NCI-H748 treated with DMSO at 0.1 percent for 48 hours (cell line): ENCODE measurements around the gene ZCCHC14.
"Not testable (repeated sequence)": the region's sequence is repeated elsewhere in the genome, so short reads cannot be mapped to it uniquely, and the experiment has no call there.

Source experiments
- DNase-seq: peaks from one replicate; lab custom pipeline; 2025; lab: John Stamatoyannopoulos, UW

ZCCHC14 gene

GRCh38 chr16:87382023-87382785, 110.6 kb downstream of the ZCCHC14 start:
- no peak for DNase-seq

GRCh38 chr16:87380881-87381280, 111.9 kb downstream of the ZCCHC14 start:
- DNase-seq, result no peak

- DNase-seq, result no peak
These were observed 112.4 kb downstream of the ZCCHC14 start for GRCh38 chr16:87380403-87380802.

DNA sequence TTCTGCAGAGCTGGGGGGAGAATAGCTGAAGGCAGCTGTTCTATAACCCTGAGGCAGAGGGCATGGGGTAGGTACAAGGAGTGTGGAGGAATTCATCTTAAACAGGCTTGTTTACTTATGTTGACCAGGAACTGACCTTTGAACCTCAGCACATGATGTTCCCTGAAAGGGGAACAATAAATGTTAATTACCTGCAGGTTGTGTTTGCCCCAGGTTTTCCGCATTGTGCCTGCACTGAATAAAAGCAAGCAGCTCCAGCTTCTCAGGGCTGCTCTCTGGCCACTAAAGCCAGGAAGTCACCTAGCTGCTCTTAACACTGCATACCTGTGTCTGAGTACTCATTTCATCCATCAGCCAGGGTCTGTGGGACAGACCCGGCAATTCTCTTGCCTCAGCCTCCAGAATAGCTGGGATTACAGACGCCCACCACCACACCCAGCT, 113.5 kb downstream of the ZCCHC14 start:
- DNase-seq, result not testable (repeated sequence)

DNA sequence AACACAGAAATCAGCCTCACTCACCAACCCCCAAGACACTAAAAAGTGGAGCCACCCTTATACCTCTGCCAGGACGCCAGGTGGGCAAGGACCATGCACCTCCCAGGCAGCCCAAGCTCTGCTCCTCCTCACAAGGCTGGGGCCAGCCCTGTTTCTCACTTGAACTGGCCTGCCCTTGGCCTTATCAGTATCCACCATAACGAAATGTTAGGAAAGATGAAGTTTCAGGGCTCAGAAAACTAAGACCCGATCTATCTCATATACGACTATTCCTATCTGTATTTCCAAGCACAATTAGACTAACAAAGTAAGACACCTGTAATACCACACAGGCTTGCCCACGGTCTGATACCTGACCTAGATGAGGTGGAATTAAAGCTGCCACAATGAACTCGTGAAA, 116.2 kb downstream of the ZCCHC14 start:
- DNase-seq, result no peak

DNA sequence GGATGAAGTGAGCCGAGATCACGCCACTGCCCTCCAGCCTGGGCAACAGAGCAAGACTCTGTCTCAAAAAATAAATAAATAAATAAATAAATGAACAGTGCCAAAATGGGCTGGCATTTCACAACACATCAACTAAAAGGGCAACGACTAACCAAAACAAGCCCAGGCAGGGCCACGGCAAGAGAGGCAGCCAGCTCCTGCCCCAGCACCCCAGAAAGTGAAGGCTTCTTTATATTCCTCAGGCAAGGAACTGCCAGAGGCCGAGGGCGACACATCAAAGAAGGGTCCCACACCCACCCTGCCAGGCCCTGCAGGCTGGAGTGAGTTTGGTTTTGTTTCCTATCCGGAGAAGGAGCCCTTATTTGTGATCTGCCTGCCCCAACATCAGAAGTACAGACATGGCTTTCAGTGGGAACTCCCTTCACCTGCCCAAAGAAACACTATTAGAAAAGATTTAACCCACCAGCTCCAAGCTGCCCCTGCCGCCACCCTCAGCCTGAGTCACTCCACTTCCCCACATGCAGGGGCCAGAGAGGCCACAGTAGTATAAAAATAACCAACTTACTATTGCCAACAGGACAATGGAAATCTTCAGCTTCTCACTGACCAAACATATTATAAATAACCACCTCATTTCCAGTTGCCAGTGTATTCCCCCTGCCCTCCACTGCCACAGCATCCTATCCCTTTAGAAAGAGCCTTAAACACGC, 117.2 kb downstream of the ZCCHC14 start:
- DNase-seq, result no peak

GRCh38 chr16:87374313-87374712, 118.5 kb downstream of the ZCCHC14 start:
- no peak for DNase-seq

GRCh38 chr16:87372305-87372704, 120.5 kb downstream of the ZCCHC14 start:
- DNase-seq, result no peak

GRCh38 chr16:87371261-87371866, 121.5 kb downstream of the ZCCHC14 start:
- no peak for DNase-seq

DNA sequence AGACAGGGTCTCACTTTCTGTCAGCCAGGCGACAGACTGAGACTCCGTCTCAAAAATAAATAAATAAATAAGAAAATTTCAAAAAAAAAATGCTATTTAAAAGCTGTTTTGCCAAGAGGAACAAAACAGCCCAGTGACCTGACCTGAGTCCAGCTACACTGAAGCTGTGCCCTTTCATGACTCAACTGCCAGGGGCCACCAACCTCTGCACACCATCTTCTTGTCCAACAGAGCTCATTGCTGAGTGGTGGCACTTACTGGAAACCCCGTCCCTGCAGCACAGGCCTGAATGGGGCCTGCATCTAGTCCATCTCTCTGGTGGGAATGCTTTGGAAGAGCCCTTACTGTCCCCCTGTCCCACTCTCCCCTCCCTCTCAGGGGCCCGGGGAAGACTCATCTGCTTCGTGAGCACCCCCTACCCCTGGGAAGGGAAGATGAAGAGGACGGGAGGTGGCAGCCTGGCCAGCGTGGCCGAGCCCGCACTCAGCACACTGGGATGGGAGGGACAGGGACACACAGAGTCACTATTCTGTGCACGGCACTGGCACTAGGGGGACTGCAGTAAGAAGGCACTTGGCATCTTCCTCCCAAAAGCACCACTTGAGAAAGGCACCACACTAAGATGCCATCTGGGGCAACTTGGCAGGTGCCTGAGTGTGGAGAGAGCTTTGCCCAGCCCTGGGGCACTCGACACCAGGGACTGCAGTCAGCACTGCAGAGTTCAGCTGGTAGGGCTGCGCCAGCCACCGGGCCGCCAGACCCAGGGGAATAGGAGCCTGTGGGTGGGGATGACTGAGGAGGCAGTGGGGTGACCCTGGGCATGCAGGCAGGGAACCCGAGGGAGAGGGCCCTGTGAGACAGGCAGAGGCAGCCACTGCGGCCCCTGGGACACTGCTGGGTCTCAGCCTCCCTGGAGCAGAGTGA, 122.8 kb downstream of the ZCCHC14 start:
- DNase-seq, result no peak

DNA sequence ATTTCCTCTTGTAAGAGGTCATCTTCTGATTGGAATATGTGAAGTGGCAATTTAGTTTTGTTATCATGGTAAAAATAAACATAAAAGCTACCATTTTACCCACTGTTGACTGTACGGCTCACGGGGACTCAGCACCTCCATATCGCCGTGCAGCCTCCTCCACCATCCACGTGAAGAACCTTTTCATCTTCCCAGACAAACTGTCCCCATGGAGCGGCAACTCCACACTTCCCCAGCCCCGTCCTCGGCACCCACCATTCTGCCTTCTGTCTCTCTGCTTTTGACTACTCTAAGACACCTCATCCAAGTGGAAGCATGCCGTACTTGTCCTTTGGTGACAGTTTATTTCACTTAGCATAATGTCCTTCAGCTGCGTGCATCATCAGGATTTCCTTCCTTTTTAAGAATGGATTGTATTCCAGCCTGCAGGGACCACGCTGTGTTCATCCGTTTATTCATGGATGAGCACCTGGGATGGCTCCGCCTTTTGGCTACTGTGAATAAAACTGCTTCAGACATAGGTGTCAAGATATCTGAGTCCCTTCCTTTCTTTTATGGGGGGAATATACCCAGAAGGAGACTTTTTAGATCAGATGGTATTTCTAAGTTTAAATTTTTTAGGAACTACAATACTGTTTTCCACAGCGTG, 123.6 kb downstream of the ZCCHC14 start:
- no peak for DNase-seq

GRCh38 chr16:87368029-87368770, 124.6 kb downstream of the ZCCHC14 start:
- DNase-seq, result no peak

DNA sequence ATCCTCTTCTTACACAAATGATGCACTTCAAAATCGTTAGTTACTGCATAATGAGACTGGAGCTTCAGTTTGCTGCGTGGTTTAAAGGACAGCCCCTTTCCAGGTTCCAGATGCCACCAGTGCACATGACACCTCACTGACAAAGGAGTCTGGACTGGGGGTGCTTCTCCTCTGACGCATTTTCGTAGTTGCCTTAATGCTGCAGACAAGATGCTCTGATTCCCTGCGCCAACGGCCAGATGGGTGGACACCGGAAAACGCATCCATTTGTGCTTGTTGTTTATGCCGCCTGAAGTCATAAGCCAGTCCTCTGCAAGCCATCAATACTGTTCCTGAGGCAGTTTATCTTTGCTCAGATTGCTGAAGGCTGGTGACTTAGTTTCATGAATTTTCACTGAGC, 125.3 kb downstream of the ZCCHC14 start:
- DNase-seq, result no peak

- DNase-seq, result no peak
These were observed 125.9 kb downstream of the ZCCHC14 start for GRCh38 chr16:87366930-87367329.

DNA sequence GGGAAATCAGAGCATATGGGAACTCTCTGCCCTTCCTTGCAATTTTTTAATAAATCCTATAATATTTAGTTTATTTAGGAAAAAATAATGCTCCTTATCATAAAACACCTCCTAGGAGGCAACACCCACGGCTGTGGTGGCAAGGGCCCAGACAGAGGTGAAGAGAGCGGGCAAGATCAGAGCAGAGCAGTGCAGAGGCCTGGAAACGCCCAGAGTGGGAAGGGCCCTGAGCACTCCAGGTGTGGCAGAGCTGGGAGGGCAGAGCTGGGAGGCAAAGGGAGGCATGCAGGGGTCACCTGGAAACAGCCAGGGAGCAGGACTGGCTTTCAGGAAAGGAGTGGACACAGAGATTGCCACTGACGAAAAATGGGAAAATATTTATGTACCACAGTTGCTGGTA, 126.5 kb downstream of the ZCCHC14 start:
- no peak for DNase-seq

DNA sequence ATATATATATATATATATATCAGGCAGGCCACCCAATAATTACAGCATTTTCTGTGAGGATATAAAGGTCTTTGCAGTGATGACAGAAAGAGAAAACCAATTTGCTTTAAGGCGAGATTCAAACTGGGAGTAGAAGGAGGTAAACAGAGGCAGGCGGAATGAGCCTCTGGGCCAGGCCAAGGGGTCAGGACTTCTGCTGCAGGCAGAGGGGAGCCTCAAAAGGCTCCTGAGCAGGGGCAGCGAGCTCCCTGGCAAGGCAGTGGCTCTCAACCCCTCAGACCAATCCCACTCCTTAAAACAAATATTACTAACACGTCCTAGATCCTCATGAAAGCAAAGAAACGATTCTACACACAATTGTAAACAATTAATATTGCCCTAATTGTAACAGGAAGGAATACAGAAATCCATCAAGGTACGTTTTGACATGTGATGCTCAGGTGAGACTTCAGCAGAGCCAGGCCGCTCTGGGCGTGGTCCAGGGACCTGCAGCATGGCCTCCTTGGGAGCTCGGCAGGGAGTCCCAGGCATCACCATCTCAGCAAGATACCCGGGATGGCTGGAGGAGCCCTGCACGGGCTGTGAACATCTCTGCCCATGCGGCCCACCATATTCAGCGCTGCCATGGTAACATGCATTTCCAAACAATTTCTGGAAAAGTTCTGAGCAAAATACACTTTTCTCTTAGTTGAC, 127.7 kb downstream of the ZCCHC14 start:
- no peak for DNase-seq

- DNase-seq, result no peak
These were observed 128.9 kb downstream of the ZCCHC14 start for GRCh38 chr16:87363771-87364455.

- not testable (repeated sequence) for DNase-seq
These were observed 129.8 kb downstream of the ZCCHC14 start for GRCh38 chr16:87362828-87363559.
